HEK293 (cell line): ENCODE measurements around the gene TMED9.

ENCODE experiments used
- CTCF ChIA-PET: fragments of 350-600 bp; formaldehyde crosslinking; extraction: SDS; loops from one replicate; lab custom pipeline; 2021; ENCODE audit warnings: antibody characterized with exemption; lab: Yijun Ruan, JAX
- POLR2A ChIA-PET: fragments of 300-600 bp; formaldehyde crosslinking; extraction: SDS; loops from one replicate; lab custom pipeline; 2020; ENCODE audit warnings: antibody characterized with exemption, inconsistent platforms; lab: Yijun Ruan, JAX
- H3K27ac ChIP-seq: fragments of 200-500 bp; sonication (Bioruptor generic); 2 replicates; pipeline ENCODE4 v1.5.1; 2014; ENCODE audit warnings: low read depth, low read length, control low read depth, inconsistent platforms; ENCODE audit errors: extremely low read depth
- H3K36me3 ChIP-seq, 2 experiments: fragments of 200-500 bp in 1 of 2; sonication (Bioruptor generic) in 1 of 2; 1 replicate in 1 of 2; 2 replicates in 1 of 2; pipeline ENCODE4 v1.5.1; 2014 to 2017; ENCODE audit warnings: inconsistent platforms in 2 of 2, low read length in 2 of 2; ENCODE audit not compliant: control insufficient read depth in 2 of 2, insufficient read depth in 1 of 2
- H3K4me1 ChIP-seq: fragments of 200-500 bp; sonication (Bioruptor generic); 2 replicates; pipeline ENCODE4 v1.5.1; 2014; ENCODE audit warnings: mild to moderate bottlenecking, low read length, inconsistent platforms; ENCODE audit not compliant: control insufficient read depth, insufficient read depth
- H3K4me3 ChIP-seq: 2 replicates; pipeline ENCODE4 v1.5.1; 2011; ENCODE audit warnings: low read depth, mild to moderate bottlenecking, control low read depth, low read length, moderate library complexity
- H3K9me3 ChIP-seq: fragments of 200-500 bp; sonication (Bioruptor generic); 2 replicates; pipeline ENCODE4 v1.5.1; 2014; ENCODE audit warnings: low read depth, low read length, inconsistent platforms; ENCODE audit not compliant: control insufficient read depth, insufficient read depth
- GFI1B ChIP-seq: fragments of 450-650 bp; formaldehyde crosslinking; IDR thresholded peaks from 2 replicates; pipeline ENCODE4 v1.5.1; 2016; ENCODE audit warnings: missing biosample characterization, missing genetic modification characterization
- PRDM10 ChIP-seq: fragments of 450-650 bp; formaldehyde crosslinking; IDR thresholded peaks from 2 replicates; pipeline ENCODE4 v1.5.1; 2016; ENCODE audit warnings: missing biosample characterization, missing genetic modification characterization
- PRDM4 ChIP-seq: fragments of 450-650 bp; formaldehyde crosslinking; IDR thresholded peaks from 2 replicates; pipeline ENCODE4 v1.5.1; 2017; ENCODE audit warnings: missing biosample characterization, missing genetic modification characterization
- REPIN1 ChIP-seq: fragments of 450-650 bp; formaldehyde crosslinking; IDR thresholded peaks from 2 replicates; pipeline ENCODE4 v1.5.1; 2017; ENCODE audit warnings: missing biosample characterization, missing genetic modification characterization, low read depth
- SCRT1 ChIP-seq: fragments of 450-650 bp; formaldehyde crosslinking; IDR thresholded peaks from 2 replicates; pipeline ENCODE4 v1.5.1; 2016; ENCODE audit warnings: missing biosample characterization, missing genetic modification characterization, borderline replicate concordance
- SP2 ChIP-seq: fragments of 450-650 bp; formaldehyde crosslinking; IDR thresholded peaks from 2 replicates; pipeline ENCODE4 v1.5.1; 2016; ENCODE audit warnings: missing biosample characterization, missing genetic modification characterization
- TRIM28 ChIP-seq: IDR thresholded peaks from 2 replicates; pipeline ENCODE4 v1.6.1; 2011; ENCODE audit warnings: low read length, control low read depth, borderline replicate concordance
- ZBTB7A ChIP-seq: fragments of 450-650 bp; formaldehyde crosslinking; IDR thresholded peaks from 2 replicates; pipeline ENCODE4 v1.5.1; 2016; ENCODE audit warnings: low read depth, missing biosample characterization, missing genetic modification characterization
- ZFP3 ChIP-seq: fragments of 450-650 bp; formaldehyde crosslinking; IDR thresholded peaks from 2 replicates; pipeline ENCODE4 v1.5.1; 2016; ENCODE audit warnings: low read depth, missing biosample characterization, missing genetic modification characterization
- ZNF324 ChIP-seq: fragments of 450-650 bp; formaldehyde crosslinking; IDR thresholded peaks from 2 replicates; pipeline ENCODE4 v1.5.1; 2016; ENCODE audit warnings: missing biosample characterization, missing genetic modification characterization
- ZNF416 ChIP-seq: fragments of 450-650 bp; formaldehyde crosslinking; IDR thresholded peaks from 2 replicates; pipeline ENCODE4 v1.5.1; 2016; ENCODE audit warnings: missing biosample characterization, missing genetic modification characterization
- ZNF501 ChIP-seq: fragments of 450-650 bp; formaldehyde crosslinking; IDR thresholded peaks from 2 replicates; pipeline ENCODE4 v1.5.1; 2016; ENCODE audit warnings: missing biosample characterization, missing genetic modification characterization
- ZNF518A ChIP-seq: fragments of 450-650 bp; formaldehyde crosslinking; conservative IDR thresholded peaks from 2 replicates; pipeline ENCODE4 v1.5.1; 2016; ENCODE audit warnings: low read depth, missing biosample characterization, missing genetic modification characterization
- ZNF530 ChIP-seq: fragments of 450-650 bp; formaldehyde crosslinking; IDR thresholded peaks from 2 replicates; pipeline ENCODE4 v1.5.1; 2016; ENCODE audit warnings: low read depth, missing biosample characterization, missing genetic modification characterization
- ZNF610 ChIP-seq: fragments of 450-650 bp; formaldehyde crosslinking; IDR thresholded peaks from 2 replicates; pipeline ENCODE4 v1.5.1; 2016; ENCODE audit warnings: missing biosample characterization, missing genetic modification characterization, borderline replicate concordance
- ZNF704 ChIP-seq: fragments of 450-650 bp; formaldehyde crosslinking; IDR thresholded peaks from 2 replicates; pipeline ENCODE4 v1.5.1; 2016; ENCODE audit warnings: missing biosample characterization, missing genetic modification characterization

TMED9 gene

GRCh38 chr5:177604116-177604521, 12.1 kb downstream of the TMED9 start (continued):
- TF ChIP-seq PRDM4 (tag by site-specific recombination) (no peak), ZFP3 (no peak), ZNF416 (tag by site-specific recombination) (no peak), SCRT1 (no peak), ZBTB7A (tag by site-specific recombination) (no peak)
- TF ChIP-seq, all 188 proteins: peak for 0

- POLR2A ChIA-PET = no interaction called here
- H3K27ac ChIP-seq = no peak overlapping the region
- 0 out of 2 replicates have a peak, but pooled peaks cover 2% of the 10 kb centered on the region for H3K4me1 ChIP-seq
- peaks cover 0 to 16% of the 10 kb centered on the region in 2 experiments; a peak in 2 of 3 replicates for H3K36me3 ChIP-seq
- H3K4me3 ChIP-seq = no peak overlapping the region
- no peak for TF ChIP-seq ZNF324 (tag by site-specific recombination)
- TF ChIP-seq ZNF501 (tag by site-specific recombination) = no peak
- no peak for TF ChIP-seq TRIM28
- TF ChIP-seq PRDM10 (tag by site-specific recombination) = peak; percentile 82
- TF ChIP-seq ZNF610 = no peak
- CTCF ChIA-PET = no interaction called here
- H3K9me3 ChIP-seq = no peaks in the 10 kb centered on the region
Observed at GRCh38 chr5:177604656-177605055, 12.7 kb downstream of the TMED9 start.

GRCh38 chr5:177605078-177605477, 13.1 kb downstream of the TMED9 start:
- ChIA-PET CTCF (no interaction called here), POLR2A (no interaction called here)
- TF ChIP-seq REPIN1 (tag by site-specific recombination) = no peak
- TF ChIP-seq ZNF530 (tag by site-specific recombination) = no peak
- TF ChIP-seq GFI1B (tag by site-specific recombination) = no peak
- TF ChIP-seq SP2 (tag by site-specific recombination) = no peak
- no peak for TF ChIP-seq ZNF704 (tag by site-specific recombination)
- no peak for TF ChIP-seq ZNF518A
- Histone ChIP-seq H3K4me3 (no peak overlapping the region), H3K9me3 (no peaks in the 10 kb centered on the region), H3K36me3 (peaks cover 0 to 20% of the 10 kb centered on the region in 2 experiments; a peak in 2 of 3 replicates), H3K4me1 (0 out of 2 replicates have a peak, but pooled peaks cover 2% of the 10 kb centered on the region), H3K27ac (no peak overlapping the region)
